Omental fat pad (tissue), 4 donors: ENCODE measurements around the gene CLASP1. TPM values are rescaled to one million over a fixed set of nuclear protein-coding genes. Genes with fewer than 3 reads are reported as not detected.
"Not testable (repeated sequence)": the region's sequence is repeated elsewhere in the genome, so short reads cannot be mapped to it uniquely, and the experiment has no call there.

Experiments
- ATAC-seq: fragments of 150-250 bp; one replicate; pipeline ENCODE4 v1.9.1; 2016; ENCODE audit warnings: mild to moderate bottlenecking, moderate library complexity; ENCODE audit not compliant: low FRiP score
- DNase-seq: peaks from one replicate; pipeline ENCODE4 v3.0.0-alpha.2; 2019; ENCODE audit warnings: low spot score
- total RNA-seq, 4 donors: library from RNA; depleted of rRNA; stranded (reverse); fragments of >200 nt; gene quantifications; one replicate each; pipeline ENCODE4 v1.1.0, GENCODE V29; 2016
- TF ChIP-seq, protein P1 (sequence below), 3 donors: fragments of 450-650 bp; IDR thresholded peaks; one replicate each; pipeline ENCODE4 v1.5.1; 2016 to 2017; ENCODE audit warnings: antibody characterized with exemption in 3 of 3, mild to moderate bottlenecking in 3 of 3, moderate library complexity in 2 of 3

Gene CLASP1
- total RNA-seq, 4 donors from 2014 or later = 56.2 to 114 (median 64.5) TPM

DNA sequence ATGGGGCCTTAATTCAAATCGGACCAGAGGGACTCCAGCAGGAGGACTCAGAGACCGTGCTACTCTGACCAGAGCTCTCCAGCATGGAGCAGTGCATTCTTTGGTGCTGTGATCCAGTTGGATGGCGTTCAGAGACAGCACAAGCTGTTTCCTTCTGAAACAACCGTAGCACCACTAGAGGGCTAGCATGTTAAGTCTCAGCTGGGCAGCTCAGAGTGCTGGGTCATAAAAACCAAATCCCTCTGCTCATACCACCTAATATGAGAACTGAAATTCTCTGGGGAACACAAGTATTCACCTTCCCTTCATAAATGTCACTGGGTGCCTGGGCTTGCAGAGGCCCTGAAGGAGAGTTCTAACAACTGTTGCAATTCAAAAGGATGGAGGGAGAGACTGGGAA lies 266.5 kb downstream of the CLASP1 start:
- ATAC-seq = no peak
- DNase-seq = no peak
- TF ChIP-seq, protein P1, sequence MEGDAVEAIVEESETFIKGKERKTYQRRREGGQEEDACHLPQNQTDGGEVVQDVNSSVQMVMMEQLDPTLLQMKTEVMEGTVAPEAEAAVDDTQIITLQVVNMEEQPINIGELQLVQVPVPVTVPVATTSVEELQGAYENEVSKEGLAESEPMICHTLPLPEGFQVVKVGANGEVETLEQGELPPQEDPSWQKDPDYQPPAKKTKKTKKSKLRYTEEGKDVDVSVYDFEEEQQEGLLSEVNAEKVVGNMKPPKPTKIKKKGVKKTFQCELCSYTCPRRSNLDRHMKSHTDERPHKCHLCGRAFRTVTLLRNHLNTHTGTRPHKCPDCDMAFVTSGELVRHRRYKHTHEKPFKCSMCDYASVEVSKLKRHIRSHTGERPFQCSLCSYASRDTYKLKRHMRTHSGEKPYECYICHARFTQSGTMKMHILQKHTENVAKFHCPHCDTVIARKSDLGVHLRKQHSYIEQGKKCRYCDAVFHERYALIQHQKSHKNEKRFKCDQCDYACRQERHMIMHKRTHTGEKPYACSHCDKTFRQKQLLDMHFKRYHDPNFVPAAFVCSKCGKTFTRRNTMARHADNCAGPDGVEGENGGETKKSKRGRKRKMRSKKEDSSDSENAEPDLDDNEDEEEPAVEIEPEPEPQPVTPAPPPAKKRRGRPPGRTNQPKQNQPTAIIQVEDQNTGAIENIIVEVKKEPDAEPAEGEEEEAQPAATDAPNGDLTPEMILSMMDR (IDR thresholded peaks at IDR 0.05) = no peak

DNA sequence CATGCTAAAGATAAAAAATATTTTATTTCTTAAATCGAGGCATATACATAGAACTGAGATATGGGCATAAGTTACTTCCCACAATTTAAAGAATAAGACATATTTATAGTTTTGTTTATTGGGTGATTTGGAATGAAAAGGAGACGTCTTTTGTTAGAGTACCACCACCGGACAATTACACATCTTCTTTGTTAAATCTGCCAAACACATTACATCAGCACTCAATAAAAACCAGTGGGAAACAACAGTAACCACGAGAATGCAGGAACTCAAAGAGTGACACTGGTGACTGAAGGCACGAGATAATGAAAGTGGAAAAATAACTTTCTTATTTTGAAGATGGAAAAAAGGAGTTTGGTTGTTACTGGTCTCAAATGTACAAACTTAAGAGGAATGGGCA lies 271.6 kb downstream of the CLASP1 start:
- no peak for ATAC-seq
- TF ChIP-seq, protein P1 (IDR thresholded peaks at IDR 0.05) = no peak
- no peak for DNase-seq

DNA sequence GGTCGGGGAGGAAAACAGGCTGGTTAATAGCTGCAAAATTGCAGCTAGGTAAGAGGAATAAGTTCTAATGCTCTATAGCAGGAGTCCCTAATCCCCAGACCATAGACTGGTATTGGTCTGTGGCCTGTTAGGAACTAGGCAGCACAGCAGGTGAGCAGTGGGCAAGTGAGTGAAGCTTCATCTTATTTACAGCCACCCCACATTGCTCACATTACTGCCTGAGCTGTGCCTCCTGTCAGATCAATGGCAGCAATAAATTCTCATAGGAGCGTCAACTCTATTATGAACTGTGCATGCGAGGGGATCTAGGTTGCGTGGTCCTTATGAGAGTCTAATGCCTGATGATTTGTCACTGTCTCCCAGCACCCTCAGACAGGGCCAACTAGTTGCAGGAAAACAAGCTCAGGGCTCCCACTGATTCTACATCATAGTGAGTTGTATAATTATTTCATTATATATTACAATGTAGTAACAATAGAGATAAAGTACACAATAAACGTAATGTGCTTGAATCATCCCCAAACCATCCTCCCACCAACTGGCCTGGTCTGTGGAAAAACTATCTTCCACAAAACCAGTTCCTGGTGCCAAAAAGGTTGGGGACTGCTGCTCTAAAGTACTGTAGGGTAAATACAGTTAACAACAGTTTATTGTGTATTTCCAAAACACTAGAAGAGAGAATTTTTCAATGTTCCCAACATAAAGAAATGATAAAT lies 272.6 kb downstream of the CLASP1 start:
- TF ChIP-seq, protein P1 (IDR thresholded peaks at IDR 0.05) = no peak
- DNase-seq (no peak), ATAC-seq (no peak)

DNA sequence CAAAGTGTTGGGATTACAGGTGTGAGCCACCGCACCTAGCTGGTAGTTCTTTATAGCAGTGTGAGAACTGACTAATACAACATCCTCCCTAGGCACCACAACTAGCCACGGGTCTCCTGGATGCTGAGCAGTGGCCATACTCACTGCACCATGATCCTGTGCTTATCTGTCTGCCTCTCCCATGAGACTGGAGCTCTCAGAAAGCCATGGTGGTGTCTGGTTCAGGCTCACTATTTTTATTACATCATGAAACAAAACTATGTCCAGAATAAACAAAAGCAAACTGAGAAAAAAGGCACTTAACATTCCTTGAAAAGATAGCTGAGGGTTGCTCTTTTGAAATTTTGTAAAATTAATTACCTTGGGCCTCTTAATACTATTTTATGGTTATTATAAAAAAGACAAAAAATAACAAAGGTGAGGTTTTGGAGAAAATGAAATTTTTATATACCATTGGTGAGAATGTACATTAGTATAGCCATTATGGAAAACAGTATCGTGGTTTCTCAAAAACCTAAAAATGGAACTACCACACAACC lies 273.6 kb downstream of the CLASP1 start:
- TF ChIP-seq, protein P1 (IDR thresholded peaks at IDR 0.05) = no peak
- no peak for ATAC-seq
- DNase-seq = no peak

DNA sequence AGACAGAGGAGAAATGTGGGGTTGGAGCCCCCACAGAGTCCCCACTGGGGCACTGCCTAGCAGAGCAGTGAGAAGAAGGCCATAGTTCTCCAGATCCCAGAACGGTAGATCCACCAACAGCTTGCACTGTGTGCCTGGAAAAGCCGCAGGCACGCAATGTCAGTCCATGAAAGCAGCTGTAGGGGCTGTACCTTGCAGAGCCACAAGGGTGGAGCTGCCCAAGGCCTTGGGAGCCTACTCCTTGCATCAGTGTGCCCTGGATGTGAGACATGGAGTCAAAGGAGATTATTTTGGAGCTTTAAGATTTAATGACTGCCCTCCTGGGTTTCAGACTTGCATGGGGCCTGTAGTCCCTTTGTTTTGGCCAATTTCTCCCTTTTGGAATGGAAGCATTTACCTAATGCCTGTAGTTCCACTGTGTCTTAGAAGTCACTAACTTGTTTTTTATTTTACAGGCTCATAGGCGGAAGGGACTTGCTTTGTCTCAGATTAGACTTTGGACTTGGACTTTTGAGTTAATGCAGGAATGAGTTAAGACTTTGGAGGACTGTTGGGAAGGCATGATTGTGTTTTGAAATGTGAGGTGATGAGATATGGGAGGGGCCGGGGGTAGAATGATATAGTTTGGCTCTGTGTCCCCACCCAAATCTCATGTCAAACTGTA lies 274.7 kb downstream of the CLASP1 start:
- ATAC-seq, DNase-seq: not testable (repeated sequence)

DNA sequence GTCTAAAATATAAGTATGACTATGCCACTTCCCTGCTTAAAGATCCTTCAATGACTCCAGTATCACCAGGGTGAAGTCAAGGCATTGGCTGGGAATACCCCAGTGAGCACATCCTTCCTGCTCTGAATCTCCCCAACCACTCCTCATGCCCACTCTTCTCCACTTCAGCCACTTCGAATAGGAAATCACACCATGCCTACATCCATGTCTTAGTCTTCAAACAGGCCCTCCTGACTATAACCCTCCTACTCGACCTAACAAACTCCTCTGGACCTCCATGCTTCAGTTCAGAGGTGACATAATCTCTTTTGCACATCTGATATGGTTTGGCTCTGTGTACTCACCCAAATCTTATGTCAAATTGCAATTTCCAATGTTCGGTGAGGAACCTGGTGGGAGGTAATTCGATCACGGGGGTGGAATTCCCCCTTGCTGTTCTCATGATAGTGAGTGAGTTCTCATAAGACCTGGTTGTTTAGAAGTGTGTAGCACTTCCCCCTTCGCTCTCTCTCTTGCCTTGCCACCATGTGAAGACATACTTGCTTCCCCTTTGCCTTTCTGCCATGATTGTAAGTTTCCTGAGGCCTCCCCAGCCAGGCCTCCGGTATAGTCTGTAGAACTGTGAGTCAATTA lies 276.4 kb downstream of the CLASP1 start:
- no peak for DNase-seq
- no peak for ATAC-seq
- TF ChIP-seq, protein P1 (IDR thresholded peaks at IDR 0.05) = no peak

DNA sequence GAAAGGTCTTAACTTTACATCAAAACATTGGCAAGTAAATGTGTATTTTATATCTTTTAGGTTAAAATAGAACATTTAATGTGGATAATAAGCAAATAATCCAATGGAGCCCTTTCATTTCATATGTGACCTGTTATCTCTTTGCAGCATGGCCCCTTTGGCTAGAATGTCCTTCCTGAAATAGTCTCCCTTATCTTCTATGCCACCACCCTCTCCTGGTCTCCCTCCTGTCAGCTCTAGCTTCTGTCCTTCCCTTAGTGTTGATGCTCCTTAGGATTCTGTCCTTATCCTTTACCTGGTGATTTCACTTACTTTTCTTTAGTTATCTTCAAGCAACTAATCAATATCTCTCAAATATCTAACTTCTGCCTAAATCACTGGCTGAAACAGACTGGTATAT lies 277.2 kb downstream of the CLASP1 start:
- TF ChIP-seq, protein P1 (IDR thresholded peaks at IDR 0.05) = no peak
- DNase-seq (no peak), ATAC-seq (no peak)
